SK-N-SH treated with all-trans-retinoic acid at 6 μM for 48 hours (cell line): ENCODE results near the gene RHBDL2.

Experiments used
- BACH2 ChIP-seq: fragments of 250-450 bp; sonication (Bioruptor Pico); IDR thresholded peaks from 2 replicates; pipeline ENCODE4 v1.9.0; 2021; ENCODE audit warnings: mild to moderate bottlenecking, borderline replicate concordance
- ZC3H10 ChIP-seq: fragments of 250-450 bp; sonication (Bioruptor Pico); IDR thresholded peaks from 2 replicates; pipeline ENCODE4 v1.5.1; 2021; ENCODE audit warnings: mild to moderate bottlenecking, moderate library complexity
- ZFP3 ChIP-seq: fragments of 250-450 bp; sonication (Bioruptor Pico); IDR thresholded peaks from 2 replicates; pipeline ENCODE4 v1.5.0; 2020; ENCODE audit warnings: mild to moderate bottlenecking, moderate library complexity

DNA sequence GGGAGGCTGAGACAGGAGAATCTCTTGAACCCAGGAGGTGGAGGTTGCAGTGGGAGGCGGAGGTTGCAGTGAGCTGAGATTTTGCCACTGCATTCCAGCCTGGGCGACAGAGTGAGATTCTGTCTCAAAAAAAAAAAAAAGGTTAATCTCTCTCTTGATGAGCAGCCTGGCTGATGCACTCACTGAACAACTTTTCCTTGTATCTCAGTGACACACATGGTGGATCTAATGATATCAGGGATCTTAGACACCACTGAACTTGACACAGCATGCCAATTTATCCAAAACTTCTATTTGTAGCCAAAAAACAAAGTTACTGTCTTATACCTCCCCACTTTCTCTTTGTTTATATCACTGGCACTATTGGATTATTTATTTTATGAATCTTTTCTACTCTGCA lies 16.2 kb downstream of the RHBDL2 start:
- TF ChIP-seq ZC3H10 (CRISPR knock-in tag) (no peak), ZFP3 (no peak), BACH2 (CRISPR knock-in tag) (no peak)
